Liver (tissue), 9 donors: ENCODE results near the gene NOC4L. TPM values are rescaled to one million over a fixed set of nuclear protein-coding genes. Genes with fewer than 3 reads are reported as not detected.

Experiments
- DNase-seq: peaks from one replicate; pipeline ENCODE4 v3.0.0-alpha.2; 2017; ENCODE audit warnings: low spot score
- H3K27ac ChIP-seq, 2 donors: one replicate each; pipeline ENCODE4 v1.7.0; 2013; ENCODE audit warnings: inconsistent platforms in 2 of 2, low read length in 2 of 2, control low read depth in 1 of 2, low read depth in 1 of 2, mild to moderate bottlenecking in 1 of 2
- H3K27me3 ChIP-seq, 4 donors: one replicate each; pipeline versions ENCODE4 v1.6.1 to v1.7.0; 2013; ENCODE audit warnings: low read length in 3 of 4, inconsistent platforms in 1 of 4, mild to moderate bottlenecking in 1 of 4, moderate library complexity in 1 of 4; ENCODE audit not compliant: control insufficient read depth in 4 of 4, insufficient read depth in 4 of 4
- H3K36me3 ChIP-seq, 4 donors: one replicate each; pipeline versions ENCODE4 v1.6.1 to v1.7.0; 2013; ENCODE audit warnings: low read length in 3 of 4, mild to moderate bottlenecking in 3 of 4, low read depth in 1 of 4, moderate library complexity in 1 of 4; ENCODE audit not compliant: control insufficient read depth in 4 of 4, insufficient read depth in 3 of 4
- H3K4me1 ChIP-seq, 4 donors: one replicate each; pipeline versions ENCODE4 v1.6.1 to v1.7.0; 2013; ENCODE audit warnings: low read length in 3 of 4, mild to moderate bottlenecking in 3 of 4, moderate library complexity in 1 of 4; ENCODE audit not compliant: control insufficient read depth in 4 of 4, insufficient read depth in 4 of 4
- H3K4me3 ChIP-seq, 3 donors: one replicate each; pipeline versions ENCODE4 v1.6.1 to v1.7.0; 2013; ENCODE audit warnings: low read length in 3 of 3, control low read depth in 1 of 3, low read depth in 1 of 3, mild to moderate bottlenecking in 1 of 3
- H3K9ac ChIP-seq, 2 donors: one replicate each; pipeline ENCODE4 v1.7.0; 2013; ENCODE audit warnings: low read length in 2 of 2, mild to moderate bottlenecking in 2 of 2, moderate library complexity in 2 of 2, control low read depth in 1 of 2, low read depth in 1 of 2
- H3K9me3 ChIP-seq, 4 donors: one replicate each; pipeline versions ENCODE4 v1.6.1 to v1.7.0; 2013; ENCODE audit warnings: low read length in 3 of 4; ENCODE audit not compliant: control insufficient read depth in 4 of 4
- EGR1 ChIP-seq, 2 donors: IDR thresholded peaks; 2 replicates each; pipeline ENCODE4 v1.6.1; 2016 to 2018; ENCODE audit warnings: antibody characterized with exemption in 2 of 2, low read depth in 2 of 2
- FOXA1 ChIP-seq: IDR thresholded peaks from 2 replicates; pipeline ENCODE4 v1.6.1; 2016; ENCODE audit warnings: antibody characterized with exemption
- FOXA2 ChIP-seq: IDR thresholded peaks from 2 replicates; pipeline ENCODE4 v1.6.1; 2016; ENCODE audit warnings: antibody characterized with exemption
- HNF4A ChIP-seq, 2 donors: conservative IDR thresholded peaks; 2 replicates each; pipeline ENCODE4 v1.6.1; 2016; ENCODE audit warnings: antibody characterized with exemption in 2 of 2, mild to moderate bottlenecking in 2 of 2
- JUND ChIP-seq, 2 donors: IDR thresholded peaks; 2 replicates each; pipeline ENCODE4 v1.6.1; 2016; ENCODE audit warnings: antibody characterized with exemption in 2 of 2
- NR2F2 ChIP-seq: IDR thresholded peaks from 2 replicates; pipeline ENCODE4 v1.6.1; 2016; ENCODE audit warnings: antibody characterized with exemption
- RAD21 ChIP-seq, 2 donors: IDR thresholded peaks; 2 replicates each; pipeline ENCODE4 v1.6.1; 2016; ENCODE audit warnings: antibody characterized with exemption in 2 of 2, mild to moderate bottlenecking in 2 of 2
- RXRA ChIP-seq, 2 donors: IDR thresholded peaks; 2 replicates each; pipeline ENCODE4 v1.6.1; 2017 to 2018; ENCODE audit warnings: antibody characterized with exemption in 2 of 2, mild to moderate bottlenecking in 1 of 2
- TAF1 ChIP-seq: conservative IDR thresholded peaks from 2 replicates; pipeline ENCODE4 v1.6.1; 2016; ENCODE audit warnings: antibody characterized with exemption, mild to moderate bottlenecking
- YY1 ChIP-seq: IDR thresholded peaks from 2 replicates; pipeline ENCODE4 v1.6.1; 2016; ENCODE audit warnings: antibody characterized with exemption, mild to moderate bottlenecking
- ZBTB33 ChIP-seq: IDR thresholded peaks from 2 replicates; pipeline ENCODE4 v1.6.1; 2016; ENCODE audit warnings: antibody characterized with exemption
- WGBS: extraction: QIAGEN DNeasy Blood & Tissue Kit; methylation state at CpG from one replicate; pipeline ENCODE4 v1.1.7; 2013; 5-methylcytosine and 5-hydroxymethylcytosine counted together
- polyA plus RNA-seq, 2 donors: library from polyadenylated mRNA; stranded (reverse) in 1 of 2; unstranded in 1 of 2; fragments of 200-250 nt in 1 of 2; fragments of >200 nt in 1 of 2; fragmentation: Nextera tagmentation in 1 of 2; extraction: Ambion mirVana in 1 of 2; gene quantifications; one replicate each; pipeline versions ENCODE4 v1.2.1 to v1.2.3, GENCODE V29; 2013 to 2015
- total RNA-seq, 2 donors: library from RNA; depleted of rRNA; stranded (reverse); fragments of >200 nt; gene quantifications; one replicate each; pipeline ENCODE4 v1.2.3, GENCODE V29; 2014
- TF ChIP-seq, protein P1 (sequence below): IDR thresholded peaks from 2 replicates; pipeline ENCODE4 v1.6.1; 2016; ENCODE audit warnings: antibody characterized with exemption
- TF ChIP-seq, protein P2 (sequence below): IDR thresholded peaks from 2 replicates; pipeline ENCODE4 v1.6.1; 2016; ENCODE audit warnings: antibody characterized with exemption
- donor health status: healthy.
- donor health status: healthy.
- donor health status: healthy.
- donor health status: healthy.
- donor health status: healthy.

Gene NOC4L
- total and polyA plus RNA-seq, 4 donors, result 6.4 to 11.6 (median 8.4) TPM

DNA sequence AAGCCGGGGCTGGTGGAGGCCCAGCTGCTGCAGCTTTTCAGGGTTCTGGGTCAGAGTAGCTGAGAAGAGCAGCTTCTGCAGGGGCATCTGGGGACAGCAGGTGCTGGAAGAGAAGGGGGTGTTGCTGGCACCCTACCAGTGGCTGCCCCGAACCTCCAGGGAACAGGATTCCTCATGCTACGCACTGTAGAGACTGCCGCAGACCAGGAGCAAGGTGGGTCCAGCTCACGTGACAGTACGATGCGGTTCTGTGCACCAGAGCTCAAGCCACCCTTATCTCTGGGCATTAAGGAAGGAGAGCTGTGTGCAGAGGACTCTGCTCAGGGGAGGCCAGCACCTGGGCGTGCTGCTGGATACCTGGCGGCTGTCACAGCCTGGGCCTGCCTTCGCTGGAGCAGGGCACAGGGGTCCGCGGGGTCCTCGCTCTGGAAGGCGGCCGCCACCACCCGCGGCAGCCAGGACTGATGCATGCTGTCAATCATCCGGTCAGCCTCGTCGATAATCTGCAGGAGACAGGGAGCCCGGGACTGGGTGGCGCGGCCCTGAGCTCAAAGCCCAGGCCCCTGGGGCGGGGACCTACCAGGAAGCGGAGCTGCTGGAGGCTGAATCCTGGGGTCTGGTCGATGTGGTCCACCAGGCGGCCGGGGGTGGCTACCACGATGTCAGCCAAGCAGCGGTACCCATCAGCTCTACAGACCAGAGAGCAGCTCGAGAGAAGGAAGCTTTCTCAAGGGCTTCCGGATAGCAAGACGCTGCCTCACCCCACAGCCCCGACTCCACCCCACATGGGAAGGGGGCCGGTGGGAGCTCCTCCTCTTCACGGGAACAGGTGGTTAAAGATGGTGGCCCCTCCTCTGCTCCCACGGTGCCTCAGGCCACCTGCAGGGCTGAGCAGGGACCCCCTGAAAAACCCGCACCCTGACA, 3.1 kb upstream of the NOC4L start:
- H3K4me3 ChIP-seq, result no peak overlapping the region
- H3K36me3 ChIP-seq, result peaks cover 6 to 35% (median 12%) of the 10 kb centered on the region in 4 donors
- DNase-seq, result no peak
- 93% methylated on average over 38 of the region's 38 CpGs for WGBS
- H3K9ac ChIP-seq, result no peak overlapping the region
- no peak for TF ChIP-seq FOXA1
- no peak for TF ChIP-seq TAF1
- no peak for TF ChIP-seq RAD21 (IDR thresholded peaks at IDR 0.05)
- TF ChIP-seq HNF4A (conservative IDR thresholded peaks at IDR 0.05), result no peak
- no peak for TF ChIP-seq YY1
- TF ChIP-seq ZBTB33, result no peak
- no peak for TF ChIP-seq RXRA (IDR thresholded peaks at IDR 0.05)
- peaks cover 5 to 26% (median 21%) of the 10 kb centered on the region in 4 donors for H3K4me1 ChIP-seq
- H3K27ac ChIP-seq, result no peak overlapping the region
- H3K27me3 ChIP-seq, result no peaks in the 10 kb centered on the region
- no peaks in the 10 kb centered on the region for H3K9me3 ChIP-seq

DNA sequence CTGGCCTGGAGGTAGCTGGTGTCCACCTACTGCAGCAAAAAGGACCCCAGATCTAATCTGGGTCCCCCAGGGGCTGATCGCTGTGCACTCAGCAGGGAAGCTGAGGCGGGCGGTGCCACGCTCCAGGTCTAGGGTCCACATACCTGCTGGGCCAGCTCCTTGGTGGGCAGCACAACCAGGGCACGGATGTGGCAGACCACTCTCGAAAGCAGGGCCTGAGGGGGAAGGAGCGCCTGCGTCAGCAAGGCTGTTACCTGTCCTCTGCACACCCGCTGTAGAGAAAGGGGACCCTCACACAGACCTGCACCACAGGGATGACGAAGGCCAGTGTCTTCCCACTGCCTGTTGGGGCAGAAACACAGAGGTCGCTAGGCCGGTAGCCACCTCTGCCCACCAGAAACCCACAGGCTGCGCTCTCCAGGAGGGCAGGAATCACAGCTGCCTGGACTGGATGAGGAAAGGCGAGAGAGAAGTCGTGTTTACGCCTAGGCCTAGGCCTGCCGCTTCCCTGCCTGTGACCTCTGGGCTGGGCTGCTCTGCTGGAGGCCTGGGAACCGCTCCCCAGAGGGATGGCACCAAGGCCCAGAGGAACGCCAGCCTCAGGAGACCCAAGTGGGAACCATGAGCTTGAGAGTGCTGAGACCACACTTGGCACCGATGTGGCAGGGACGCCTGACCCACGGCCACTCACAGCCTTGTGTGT, 2.1 kb upstream of the NOC4L start:
- Histone ChIP-seq H3K9me3 (no peaks in the 10 kb centered on the region), H3K27me3 (no peaks in the 10 kb centered on the region), H3K4me3 (no peak overlapping the region), H3K36me3 (peaks cover 6 to 35% (median 12%) of the 10 kb centered on the region in 4 donors), H3K4me1 (peaks cover 5 to 26% (median 21%) of the 10 kb centered on the region in 4 donors), H3K27ac (no peak overlapping the region), H3K9ac (no peak overlapping the region)
- DNase-seq, result no peak
- TF ChIP-seq FOXA1 (no peak), NR2F2 (no peak), HNF4A (conservative IDR thresholded peaks at IDR 0.05) (no peak), EGR1 (IDR thresholded peaks at IDR 0.05; ENCODE audit: low read depth in 2 of 2) (no peak), JUND (IDR thresholded peaks at IDR 0.05) (no peak), TAF1 (no peak), RXRA (IDR thresholded peaks at IDR 0.05) (no peak), FOXA2 (no peak), RAD21 (IDR thresholded peaks at IDR 0.05) (no peak)
- TF ChIP-seq, protein P1, sequence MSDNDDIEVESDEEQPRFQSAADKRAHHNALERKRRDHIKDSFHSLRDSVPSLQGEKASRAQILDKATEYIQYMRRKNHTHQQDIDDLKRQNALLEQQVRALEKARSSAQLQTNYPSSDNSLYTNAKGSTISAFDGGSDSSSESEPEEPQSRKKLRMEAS, result no peak
- TF ChIP-seq, protein P2, sequence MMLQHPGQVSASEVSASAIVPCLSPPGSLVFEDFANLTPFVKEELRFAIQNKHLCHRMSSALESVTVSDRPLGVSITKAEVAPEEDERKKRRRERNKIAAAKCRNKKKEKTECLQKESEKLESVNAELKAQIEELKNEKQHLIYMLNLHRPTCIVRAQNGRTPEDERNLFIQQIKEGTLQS, result no peak
- 98% methylated on average over 22 of the region's 22 CpGs for WGBS

DNA sequence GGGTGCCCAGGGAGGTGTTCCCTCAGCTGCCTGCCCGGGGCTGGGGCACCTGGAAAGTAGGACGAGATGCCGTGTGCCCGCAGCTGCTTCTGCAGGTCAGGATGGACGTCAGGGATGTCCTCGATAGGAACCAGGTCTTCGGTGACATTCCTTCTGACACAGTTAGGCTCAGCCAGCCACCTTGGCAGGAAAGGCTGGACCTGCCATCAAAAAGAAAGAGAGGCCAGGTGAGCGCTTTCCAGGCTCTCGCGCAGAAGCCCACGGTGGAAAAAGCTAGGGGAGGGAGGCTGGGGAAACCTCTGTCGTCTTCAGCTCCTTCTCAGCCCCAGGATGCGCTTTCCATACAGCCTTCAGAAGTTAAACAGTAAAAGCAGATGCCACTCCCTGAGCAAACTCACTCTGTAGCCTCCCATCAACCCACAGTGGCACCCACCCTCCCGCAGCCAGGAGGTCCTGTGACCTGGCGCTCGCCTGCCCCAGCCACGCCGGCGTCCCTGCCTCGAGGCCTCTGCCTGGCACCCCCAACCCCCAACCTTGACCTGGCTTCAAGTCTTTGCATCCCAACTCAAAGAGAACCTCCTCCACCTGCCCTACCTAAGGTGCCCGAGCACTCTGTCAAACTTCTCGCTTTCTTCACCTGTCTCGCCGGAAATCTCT, 1.4 kb upstream of the NOC4L start:
- DNase-seq, result no peak
- Histone ChIP-seq H3K27me3 (no peaks in the 10 kb centered on the region), H3K4me3 (peak overlapping the region; percentile 71 to 91 (median 85)), H3K9ac (peak overlapping the region in 1 of 2 donors; percentile 26), H3K36me3 (peaks cover 7 to 35% (median 12%) of the 10 kb centered on the region in 4 donors), H3K4me1 (peaks cover 5 to 26% (median 21%) of the 10 kb centered on the region in 4 donors), H3K9me3 (no peaks in the 10 kb centered on the region), H3K27ac (no peak overlapping the region)
- no peak for TF ChIP-seq JUND (IDR thresholded peaks at IDR 0.05)
- no peak for TF ChIP-seq FOXA2
- 81% methylated on average over 24 of the region's 24 CpGs for WGBS
